Right lobe of liver (tissue), 6 donors: ENCODE data around the gene CDX2. TPM values are rescaled to one million over a fixed set of nuclear protein-coding genes. Genes with fewer than 3 reads are reported as not detected.

ENCODE experiments used
- ATAC-seq, 4 donors: fragments of 200-7000 bp; cut with Tn5 transposase; one replicate each; pipeline ENCODE4 v1.9.1; 2020; ENCODE audit warnings: mild to moderate bottlenecking in 4 of 4, moderate library complexity in 4 of 4
- DNase-seq, 3 donors: peaks; one replicate each; pipeline ENCODE4 v3.0.0-alpha.2; 2020
- H3K27ac ChIP-seq, 3 donors: fragments of 200-600 bp; one replicate each; pipeline ENCODE4 v1.8.0; 2022
- H3K27me3 ChIP-seq, 2 donors: fragments of 200-600 bp; one replicate each; pipeline ENCODE4 v1.8.0; 2022
- H3K36me3 ChIP-seq, 4 donors: fragments of 200-600 bp; sonication (generic) in 1 of 4; one replicate each; pipeline versions ENCODE4 v1.5.1 to v1.8.0; 2017 to 2022; ENCODE audit warnings: control low read depth in 1 of 4
- H3K4me1 ChIP-seq, 4 donors: fragments of 200-600 bp; sonication (generic) in 1 of 4; one replicate each; pipeline versions ENCODE4 v1.5.1 to v1.8.0; 2017 to 2022; ENCODE audit warnings: control low read depth in 1 of 4
- H3K4me3 ChIP-seq, 3 donors: fragments of 200-600 bp; one replicate each; pipeline ENCODE4 v1.8.0; 2022
- H3K9me3 ChIP-seq, 4 donors: fragments of 200-600 bp; sonication (generic) in 1 of 4; one replicate each; pipeline versions ENCODE4 v1.5.1 to v1.8.0; 2017 to 2022; ENCODE audit warnings: control low read depth in 1 of 4
- CTCF ChIP-seq, 4 donors: fragments of 200-600 bp in 3 of 4; fragments of 450-650 bp in 1 of 4; IDR thresholded peaks; one replicate each; pipeline versions ENCODE4 v1.5.1 to v1.8.0; 2016 to 2022; ENCODE audit warnings: antibody characterized with exemption in 4 of 4, mild to moderate bottlenecking in 2 of 4
- POLR2A ChIP-seq: fragments of 450-650 bp; IDR thresholded peaks from one replicate; pipeline ENCODE4 v1.6.1; 2017; ENCODE audit warnings: antibody characterized with exemption, mild to moderate bottlenecking
- WGBS: methylation state at CpG from one replicate; pipeline ENCODE4 v1.1.6; 2018; ENCODE audit warnings: low coverage, low lambda C conversion rate; ENCODE audit not compliant: insufficient coverage; ENCODE audit errors: missing lambda C conversion rate; 5-methylcytosine and 5-hydroxymethylcytosine counted together
- intact Hi-C, 2 donors: fragments of 100-400 bp; cut with DNase I; formaldehyde crosslinking; loops; one replicate each; pipeline versions ENCODE4 v1.11.2 to v1.14.1; 2022
- total RNA-seq, 6 experiments: library from RNA; depleted of rRNA in 2 of 6; stranded (reverse); fragments of >200 nt in 2 of 6; fragmentation: NEBNext Ultra II Directional in 3 of 6; extraction: Animal tissue kit (Norgen Biotek cat#: 25700) in 3 of 6; gene quantifications; one replicate each; pipeline versions ENCODE4 v1.1.0 to v1.2.4, GENCODE V29; 2016 to 2023
- donor health status: DM: no; HTN: yes; CAD: no.
- donor health status: DM: no; HTN: no; CAD: no.
- donor health status: DM: no; HTN: no; CAD: no.
- donor health status: DM: no; HTN: yes; CAD: no.
- donor health status: DM: no; HTN: yes; CAD: no.

The CDX2 gene
- total RNA-seq, 6 experiments from 2014 or later, result not detected

GRCh38 chr13:27988520-27988919, 19.4 kb upstream of the CDX2 start, which contains the start of gene URAD:
TSS of gene URAD (minus strand) at chr13:27988693. CDS start at chr13:27988637, 56 bp downstream.
- WGBS, result 34% methylated on average over 10 of the region's 11 CpGs
- no peak for ATAC-seq
- Histone ChIP-seq H3K27ac (no peak within 1 kb of the TSS), H3K4me3 (no peak within 1 kb of the TSS), H3K27me3 (no peaks in the 10 kb centered on the region), H3K36me3 (no peaks in the 10 kb centered on the region), H3K9me3 (no peaks in the 10 kb centered on the region), H3K4me1 (no peaks in the 10 kb centered on the region)
- intact Hi-C loops, result loop anchor here in 1 of 2 donors (10.0 kb wide), 1 partner anchor 624 kb away; no protein-coding TSS in a partner anchor
- no peak for DNase-seq
- TF ChIP-seq POLR2A (no peak), CTCF (IDR thresholded peaks at IDR 0.05) (no peak)

GRCh38 chr13:27985600-27985999, 16.5 kb upstream of the CDX2 start:
- Histone ChIP-seq H3K4me1 (peaks cover 0 to 1% (median under 1%) of the 10 kb centered on the region in 4 donors), H3K36me3 (no peaks in the 10 kb centered on the region), H3K4me3 (no peak overlapping the region), H3K27me3 (peaks cover 0 to 3% of the 10 kb centered on the region in 2 donors), H3K27ac (no peak overlapping the region), H3K9me3 (no peaks in the 10 kb centered on the region)
- 25% methylated on average over 1 of the region's 1 CpG for WGBS
- ATAC-seq, result no peak
- intact Hi-C loops, result loop anchor here in 1 of 2 donors (10.0 kb wide), 1 partner anchor 621 kb away; no protein-coding TSS in a partner anchor
- TF ChIP-seq POLR2A, result no peak
- TF ChIP-seq CTCF (IDR thresholded peaks at IDR 0.05), result no peak
- no peak for DNase-seq

GRCh38 chr13:27982361-27982760, 13.2 kb upstream of the CDX2 start:
- Histone ChIP-seq H3K27me3 (peaks cover 2 to 35% of the 10 kb centered on the region in 2 donors), H3K4me1 (peaks cover 0 to 16% (median 4%) of the 10 kb centered on the region in 4 donors), H3K36me3 (no peaks in the 10 kb centered on the region), H3K27ac (no peak overlapping the region), H3K9me3 (no peaks in the 10 kb centered on the region), H3K4me3 (no peak overlapping the region)
- DNase-seq (no peak), ATAC-seq (no peak)
- intact Hi-C loops, result loop anchor here in 1 of 2 donors (10.0 kb wide), 1 partner anchor 618 kb away; no protein-coding TSS in a partner anchor
- 60% methylated on average over 2 of the region's 2 CpGs for WGBS
- TF ChIP-seq POLR2A (no peak), CTCF (IDR thresholded peaks at IDR 0.05) (no peak)

- DNase-seq (peak in 1 of 3 donors; percentile 19), ATAC-seq (peak in 1 of 4 donors; percentile 4)
- intact Hi-C loops, result loop anchor here in 1 of 2 donors (10.0 kb wide), 1 partner anchor 616 kb away; no protein-coding TSS in a partner anchor
- TF ChIP-seq POLR2A (no peak), CTCF (IDR thresholded peaks at IDR 0.05) (no peak)
- H3K27ac ChIP-seq, result no peak overlapping the region
- H3K36me3 ChIP-seq, result no peaks in the 10 kb centered on the region
- peaks cover 5 to 47% of the 10 kb centered on the region in 2 donors for H3K27me3 ChIP-seq
- WGBS, result 11% methylated on average over 9 of the region's 11 CpGs
- H3K4me3 ChIP-seq, result no peak overlapping the region
- peaks cover 0 to 16% (median 4%) of the 10 kb centered on the region in 4 donors for H3K4me1 ChIP-seq
- no peaks in the 10 kb centered on the region for H3K9me3 ChIP-seq
Measured at GRCh38 chr13:27981006-27981708, 12.0 kb upstream of the CDX2 start.
